CD14-positive monocyte (primary cell): ENCODE measurements around the gene NIPAL3. TPM values are rescaled to one million over a fixed set of nuclear protein-coding genes. Genes with fewer than 3 reads are reported as not detected.

Source experiments
- DNase-seq, 3 donors: peaks; one replicate each; pipeline ENCODE4 v3.0.0-alpha.2; 2011 to 2022
- H2AFZ ChIP-seq: 2 replicates; pipeline ENCODE4 v1.6.0; 2012; ENCODE audit warnings: mild to moderate bottlenecking, low read depth, low read length, inconsistent platforms; ENCODE audit not compliant: insufficient read depth, poor library complexity, severe bottlenecking
- H3K27ac ChIP-seq, 2 donors: 1 replicate in 1 of 2; 2 replicates in 1 of 2; pipeline ENCODE4 v1.5.1; 2012 to 2013; ENCODE audit warnings: low read length in 2 of 2, control low read depth in 1 of 2, inconsistent platforms in 1 of 2, low read depth in 1 of 2, mild to moderate bottlenecking in 1 of 2
- H3K27me3 ChIP-seq, 2 donors: one replicate each; pipeline versions ENCODE4 v1.6.0 to v1.6.1; 2011 to 2013; ENCODE audit warnings: low read length in 2 of 2; ENCODE audit not compliant: control insufficient read depth in 2 of 2, insufficient read depth in 2 of 2
- H3K36me3 ChIP-seq, 2 donors: replicated peaks in 1 of 2; 1 replicate in 1 of 2; 2 replicates in 1 of 2; pipeline versions ENCODE4 v1.5.1 to v1.6.1; 2012 to 2013; ENCODE audit warnings: low read length in 2 of 2, control low read depth in 1 of 2, inconsistent platforms in 1 of 2, mild to moderate bottlenecking in 1 of 2; ENCODE audit not compliant: insufficient read depth in 2 of 2, control insufficient read depth in 1 of 2
- H3K4me1 ChIP-seq, 2 donors: 1 replicate in 1 of 2; 2 replicates in 1 of 2; pipeline versions ENCODE4 v1.5.1 to v1.6.1; 2012 to 2013; ENCODE audit warnings: low read length in 2 of 2, control low read depth in 1 of 2, inconsistent platforms in 1 of 2, mild to moderate bottlenecking in 1 of 2, moderate library complexity in 1 of 2; ENCODE audit not compliant: insufficient read depth in 2 of 2, control insufficient read depth in 1 of 2
- H3K4me2 ChIP-seq: replicated peaks from 2 replicates; pipeline ENCODE3; 2012; ENCODE audit warnings: low read length, moderate library complexity, mild to moderate bottlenecking; ENCODE audit not compliant: poor library complexity, severe bottlenecking; ENCODE audit errors: extremely low read depth
- H3K4me3 ChIP-seq, 3 experiments: fragments of 200-600 bp in 1 of 3; sonication (generic) in 1 of 3; replicated peaks in 1 of 3; 1 replicate in 2 of 3; 2 replicates in 1 of 3; pipeline ENCODE4 v1.5.1; 2011 to 2013; ENCODE audit warnings: low read length in 3 of 3, mild to moderate bottlenecking in 3 of 3, control low read depth in 2 of 3, low read depth in 2 of 3, inconsistent platforms in 1 of 3, moderate library complexity in 1 of 3
- H3K79me2 ChIP-seq: 2 replicates; pipeline ENCODE4 v1.6.0; 2012; ENCODE audit warnings: mild to moderate bottlenecking, control low read depth, inconsistent platforms, low read length, moderate library complexity; ENCODE audit not compliant: insufficient read depth
- H3K9ac ChIP-seq: 2 replicates; pipeline ENCODE4 v1.6.0; 2017; ENCODE audit warnings: low read length, mild to moderate bottlenecking; ENCODE audit not compliant: insufficient read depth, poor library complexity, severe bottlenecking
- H3K9me3 ChIP-seq, 2 donors: replicated peaks in 1 of 2; 1 replicate in 1 of 2; 2 replicates in 1 of 2; pipeline versions ENCODE4 v1.5.1 to v1.6.1; 2012 to 2013; ENCODE audit warnings: low read length in 2 of 2, control low read depth in 1 of 2; ENCODE audit not compliant: control insufficient read depth in 1 of 2, insufficient read depth in 1 of 2
- H4K20me1 ChIP-seq: 2 replicates; pipeline ENCODE4 v1.6.0; 2012; ENCODE audit warnings: mild to moderate bottlenecking, low read length, control low read depth, moderate library complexity; ENCODE audit not compliant: insufficient read depth
- H3K27ac Mint-ChIP-seq, 7 donors: one replicate each; pipeline ENCODE4 v1.8.0; 2020; ENCODE audit warnings: mild to moderate bottlenecking in 7 of 7, mixed read lengths in 7 of 7, moderate library complexity in 6 of 7, inconsistent platforms in 2 of 7
- H3K27me3 Mint-ChIP-seq, 3 donors: one replicate each; pipeline ENCODE4 v1.8.0; 2021 to 2022; ENCODE audit warnings: low read depth in 3 of 3, mild to moderate bottlenecking in 3 of 3, mixed read lengths in 3 of 3, moderate library complexity in 3 of 3, inconsistent platforms in 1 of 3
- H3K36me3 Mint-ChIP-seq, 2 donors: one replicate each; pipeline ENCODE4 v1.8.0; 2020; ENCODE audit warnings: mixed read lengths in 2 of 2, inconsistent platforms in 1 of 2, mild to moderate bottlenecking in 1 of 2
- H3K4me1 Mint-ChIP-seq: one replicate; pipeline ENCODE4 v1.8.0; 2020; ENCODE audit warnings: mild to moderate bottlenecking, mixed read lengths
- H3K4me3 Mint-ChIP-seq, 2 donors: one replicate each; pipeline ENCODE4 v1.8.0; 2020; ENCODE audit warnings: mild to moderate bottlenecking in 2 of 2, mixed read lengths in 2 of 2, moderate library complexity in 1 of 2
- H3K9me3 Mint-ChIP-seq, 7 donors: one replicate each; pipeline ENCODE4 v1.8.0; 2020 to 2022; ENCODE audit warnings: mixed read lengths in 7 of 7, mild to moderate bottlenecking in 6 of 7, moderate library complexity in 6 of 7, inconsistent platforms in 2 of 7
- CTCF ChIP-seq: fragments of 200-600 bp; IDR thresholded peaks from one replicate; pipeline ENCODE4 v1.8.0; 2022; ENCODE audit warnings: antibody characterized with exemption, mild to moderate bottlenecking
- WGBS: methylation state at CpG from one replicate; pipeline ENCODE4 v1.1.5; 2013; ENCODE audit warnings: missing lambda C conversion rate; ENCODE audit not compliant: insufficient coverage; 5-methylcytosine and 5-hydroxymethylcytosine counted together
- intact Hi-C, 2 donors: fragments of 100-400 bp; cut with micrococcal nuclease; formaldehyde crosslinking; loops; one replicate each; pipeline versions ENCODE4 v1.15.0 to v1.15.1; 2023
- polyA plus RNA-seq, 3 donors: library from polyadenylated mRNA; depleted of rRNA in 1 of 3; unstranded in 2 of 3; stranded (reverse) in 1 of 3; fragments of 300-500 nt in 2 of 3; fragments of >200 nt in 1 of 3; fragmentation: Illumina TruSeq in 2 of 3; gene quantifications; 1 replicate in 2 of 3; 2 replicates in 1 of 3; pipeline ENCODE4 v1.2.3, GENCODE V29; 2012 to 2021

NIPAL3 gene
- polyA plus RNA-seq, 3 donors = 5.9 to 9.6 (median 6.6) TPM

- no peak for DNase-seq
- peaks cover 9 to 11% of the 10 kb centered on the region in 2 donors for H3K4me1 ChIP-seq
- no peak overlapping the region for H3K4me2 ChIP-seq
- Mint-ChIP-seq H3K4me3 (no peak overlapping the region), H3K27ac (no peak overlapping the region), H3K9me3 (no peaks in the 10 kb centered on the region), H3K4me1 (peaks cover 13% of the 10 kb centered on the region), H3K27me3 (no peaks in the 10 kb centered on the region), H3K36me3 (peaks cover 65 to 70% of the 10 kb centered on the region in 2 donors)
- no peak overlapping the region for H3K4me3 ChIP-seq
- H2AFZ ChIP-seq = no peak overlapping the region
- no peak for TF ChIP-seq CTCF
- no peak overlapping the region for H3K9ac ChIP-seq
- peaks cover 14 to 40% of the 10 kb centered on the region in 2 donors for H3K36me3 ChIP-seq
- no peaks in the 10 kb centered on the region for H3K27me3 ChIP-seq
- H3K79me2 ChIP-seq = peaks cover 8% of the 10 kb centered on the region
- 78% methylated on average over 1 of the region's 3 CpGs for WGBS
- H3K27ac ChIP-seq = no peak overlapping the region
- intact Hi-C loops = no loop called here
- no peaks in the 10 kb centered on the region for H4K20me1 ChIP-seq
- no peaks in the 10 kb centered on the region for H3K9me3 ChIP-seq
These were observed 9.4 kb downstream of the NIPAL3 start for GRCh38 chr1:24424990-24425389.

GRCh38 chr1:24425441-24425840 is 9.8 kb downstream of the NIPAL3 start:
- peaks cover 5 to 7% of the 10 kb centered on the region in 2 donors for H3K4me1 ChIP-seq
- no peak overlapping the region for H3K27ac ChIP-seq
- no peak for DNase-seq
- no peaks in the 10 kb centered on the region for H3K9me3 ChIP-seq
- H2AFZ ChIP-seq = no peak overlapping the region
- peaks cover 8% of the 10 kb centered on the region for H3K79me2 ChIP-seq
- no peak for TF ChIP-seq CTCF
- H3K4me2 ChIP-seq = no peak overlapping the region
- H3K4me1 Mint-ChIP-seq = peaks cover 9% of the 10 kb centered on the region
- H3K4me3 ChIP-seq = no peak overlapping the region
- H3K27me3 Mint-ChIP-seq = peaks cover 0 to 1% (median 0%) of the 10 kb centered on the region in 3 donors
- H3K9me3 Mint-ChIP-seq = no peaks in the 10 kb centered on the region
- H3K36me3 ChIP-seq = peaks cover 14 to 40% of the 10 kb centered on the region in 2 donors
- H4K20me1 ChIP-seq = no peaks in the 10 kb centered on the region
- H3K36me3 Mint-ChIP-seq = peaks cover 65 to 70% of the 10 kb centered on the region in 2 donors
- no peak overlapping the region for H3K9ac ChIP-seq
- intact Hi-C loops = no loop called here
- H3K27ac Mint-ChIP-seq = no peak overlapping the region
- WGBS = 100% methylated on average over 2 of the region's 3 CpGs
- H3K27me3 ChIP-seq = no peaks in the 10 kb centered on the region
- H3K4me3 Mint-ChIP-seq = no peak overlapping the region
